HAP-1 (cell line): ENCODE data around the gene ZBED4.

Source experiments
- DNase-seq, 2 experiments: peaks; one replicate each; pipeline ENCODE4 v3.0.0-alpha.2; 2016 to 2020; ENCODE audit warnings: low spot score in 2 of 2
- H3K27me3 ChIP-seq: fragments of 250-450 bp; sonication (Bioruptor Pico); 2 replicates; pipeline ENCODE4 v1.5.1; 2020; ENCODE audit warnings: low read depth, mild to moderate bottlenecking, moderate library complexity
- H3K36me3 ChIP-seq: fragments of 250-450 bp; sonication (Bioruptor Pico); replicated peaks from 2 replicates; pipeline ENCODE4 v1.5.1; 2020; ENCODE audit warnings: mild to moderate bottlenecking
- H3K4me1 ChIP-seq: fragments of 250-450 bp; sonication (Bioruptor Pico); 2 replicates; pipeline ENCODE4 v1.5.1; 2020; ENCODE audit warnings: mild to moderate bottlenecking
- H3K4me3 ChIP-seq: fragments of 250-450 bp; sonication (Bioruptor Pico); 2 replicates; pipeline ENCODE4 v1.5.1; 2020; ENCODE audit warnings: mild to moderate bottlenecking, moderate library complexity
- H3K9me3 ChIP-seq: fragments of 250-450 bp; sonication (Bioruptor Pico); 2 replicates; pipeline ENCODE4 v1.5.1; 2020; ENCODE audit warnings: mild to moderate bottlenecking, moderate library complexity
- in situ Hi-C: fragments of 300-500 bp; cut with MboI; formaldehyde crosslinking; loops from 3 replicates; pipeline ENCODE4 v1.14.3; 2020; ENCODE audit warnings: low sequenced_read_pairs, inconsistent platforms, mixed read lengths

The ZBED4 gene

GRCh38 chr22:49901457-49901856, 47.8 kb downstream of the ZBED4 start:
- peaks cover 13% of the 10 kb centered on the region for H3K36me3 ChIP-seq
- H3K4me3 ChIP-seq: no peak overlapping the region

GRCh38 chr22:49903322-49904039, 49.8 kb downstream of the ZBED4 start:
- in situ Hi-C loops: no loop called here

More at GRCh38 chr22:49901457-49901856, 47.8 kb downstream of the ZBED4 start:
- no peaks in the 10 kb centered on the region; the same call in 1 of the 2 replicates for H3K9me3 ChIP-seq
- in situ Hi-C loops: no loop called here
- H3K4me1 ChIP-seq: no peaks in the 10 kb centered on the region
- H3K27me3 ChIP-seq: no peaks in the 10 kb centered on the region
- DNase-seq: no peak

GRCh38 chr22:49904040-49904369, 50.4 kb downstream of the ZBED4 start:
- peaks cover 24% of the 10 kb centered on the region for H3K36me3 ChIP-seq
- H3K4me3 ChIP-seq: no peak overlapping the region
- no peaks in the 10 kb centered on the region for H3K9me3 ChIP-seq
- in situ Hi-C loops: no loop called here
- DNase-seq: no peak
- H3K4me1 ChIP-seq: no peaks in the 10 kb centered on the region
- no peaks in the 10 kb centered on the region for H3K27me3 ChIP-seq

More at GRCh38 chr22:49903322-49904039, 49.8 kb downstream of the ZBED4 start:
- Histone ChIP-seq H3K4me1 (no peaks in the 10 kb centered on the region), H3K4me3 (no peak overlapping the region), H3K27me3 (no peaks in the 10 kb centered on the region), H3K9me3 (no peaks in the 10 kb centered on the region), H3K36me3 (peaks cover 23% of the 10 kb centered on the region)
- no peak for DNase-seq

GRCh38 chr22:49905465-49905864, 51.8 kb downstream of the ZBED4 start:
- no peaks in the 10 kb centered on the region for H3K9me3 ChIP-seq
- no peak for DNase-seq
- peaks cover 26% of the 10 kb centered on the region for H3K36me3 ChIP-seq
- H3K27me3 ChIP-seq: no peaks in the 10 kb centered on the region
- no peaks in the 10 kb centered on the region for H3K4me1 ChIP-seq
- in situ Hi-C loops: no loop called here
- no peak overlapping the region for H3K4me3 ChIP-seq

GRCh38 chr22:49906071-49906798, 52.6 kb downstream of the ZBED4 start:
- no peaks in the 10 kb centered on the region for H3K4me1 ChIP-seq
- DNase-seq: no peak
- H3K4me3 ChIP-seq: no peak overlapping the region
- H3K9me3 ChIP-seq: no peaks in the 10 kb centered on the region
- in situ Hi-C loops: no loop called here
- H3K27me3 ChIP-seq: no peaks in the 10 kb centered on the region
- peaks cover 26% of the 10 kb centered on the region for H3K36me3 ChIP-seq

GRCh38 chr22:49906799-49907290, 53.2 kb downstream of the ZBED4 start:
- Histone ChIP-seq H3K4me1 (no peaks in the 10 kb centered on the region), H3K27me3 (no peaks in the 10 kb centered on the region), H3K9me3 (no peaks in the 10 kb centered on the region), H3K4me3 (no peak overlapping the region), H3K36me3 (peaks cover 26% of the 10 kb centered on the region)
- in situ Hi-C loops: no loop called here
- no peak for DNase-seq

- in situ Hi-C loops: no loop called here
- DNase-seq: no peak
These were observed 54.2 kb downstream of the ZBED4 start for GRCh38 chr22:49907807-49908206.

GRCh38 chr22:49909476-49910205, 56.0 kb downstream of the ZBED4 start:
- no peak for DNase-seq
- no peaks in the 10 kb centered on the region for H3K4me1 ChIP-seq
- H3K27me3 ChIP-seq: no peaks in the 10 kb centered on the region
- H3K9me3 ChIP-seq: no peaks in the 10 kb centered on the region
- no peak overlapping the region for H3K4me3 ChIP-seq
- in situ Hi-C loops: no loop called here
- peaks cover 25% of the 10 kb centered on the region for H3K36me3 ChIP-seq

More at GRCh38 chr22:49907807-49908206, 54.2 kb downstream of the ZBED4 start:
- Histone ChIP-seq H3K36me3 (peaks cover 31% of the 10 kb centered on the region), H3K27me3 (no peaks in the 10 kb centered on the region), H3K4me3 (no peak overlapping the region), H3K9me3 (no peaks in the 10 kb centered on the region), H3K4me1 (no peaks in the 10 kb centered on the region)

GRCh38 chr22:49910229-49911155, 56.8 kb downstream of the ZBED4 start:
- peaks cover 25% of the 10 kb centered on the region for H3K36me3 ChIP-seq
- H3K27me3 ChIP-seq: no peaks in the 10 kb centered on the region
- H3K4me3 ChIP-seq: no peak overlapping the region
- H3K9me3 ChIP-seq: no peaks in the 10 kb centered on the region
- DNase-seq: no peak
- no peaks in the 10 kb centered on the region for H3K4me1 ChIP-seq
- in situ Hi-C loops: no loop called here

- Histone ChIP-seq H3K36me3 (peaks cover 24% of the 10 kb centered on the region), H3K4me3 (no peak overlapping the region), H3K9me3 (no peaks in the 10 kb centered on the region), H3K4me1 (no peaks in the 10 kb centered on the region; the same call in 1 of the 2 replicates), H3K27me3 (no peaks in the 10 kb centered on the region)
- in situ Hi-C loops: no loop called here
- DNase-seq: no peak
These were observed 58.4 kb downstream of the ZBED4 start for GRCh38 chr22:49911881-49912625.

GRCh38 chr22:49913026-49913425, 59.4 kb downstream of the ZBED4 start:
- in situ Hi-C loops: no loop called here
- no peak overlapping the region for H3K4me3 ChIP-seq
- peaks cover 14% of the 10 kb centered on the region for H3K36me3 ChIP-seq
- no peaks in the 10 kb centered on the region for H3K9me3 ChIP-seq
- H3K27me3 ChIP-seq: no peaks in the 10 kb centered on the region
- no peak for DNase-seq
- H3K4me1 ChIP-seq: no peaks in the 10 kb centered on the region; the same call in 1 of the 2 replicates

GRCh38 chr22:49913446-49913845, 59.8 kb downstream of the ZBED4 start:
- Histone ChIP-seq H3K4me1 (no peaks in the 10 kb centered on the region; the same call in 1 of the 2 replicates), H3K27me3 (no peaks in the 10 kb centered on the region), H3K9me3 (no peaks in the 10 kb centered on the region), H3K4me3 (no peak overlapping the region), H3K36me3 (peaks cover 14% of the 10 kb centered on the region)
- in situ Hi-C loops: no loop called here
- no peak for DNase-seq
